K562 (cell line): ENCODE measurements around the gene RCOR1.

ENCODE experiments used
- EZH2 ChIP-seq: IDR thresholded peaks from 2 replicates; pipeline ENCODE4 v1.6.1; 2012; ENCODE audit warnings: low read depth, mild to moderate bottlenecking, inconsistent platforms, low read length, borderline replicate concordance
- KAT8 ChIP-seq: fragments of 450-650 bp; IDR thresholded peaks from 2 replicates; pipeline ENCODE4 v1.6.1; 2016; ENCODE audit warnings: low read depth, mild to moderate bottlenecking
- MECOM ChIP-seq: fragments of 250-450 bp; sonication (Bioruptor Pico); IDR thresholded peaks from 2 replicates; pipeline ENCODE4 v1.8.0; 2022; ENCODE audit warnings: inconsistent platforms
- TBL1XR1 ChIP-seq, 2 experiments: IDR thresholded peaks; 2 replicates each; pipeline ENCODE4 v1.6.1; 2012; ENCODE audit warnings: improper control_type of control experiment in 2 of 2, low read length in 2 of 2, mild to moderate bottlenecking in 1 of 2
- TF ChIP-seq, protein P1 (sequence below): sonication (generic); formaldehyde crosslinking; IDR thresholded peaks from 2 replicates; pipeline ENCODE4 v1.8.0; 2022; ENCODE audit warnings: mild to moderate bottlenecking, missing genetic modification reagents
- TF ChIP-seq, protein P2 (sequence below), 3 experiments: IDR thresholded peaks in 2 of 3; conservative IDR thresholded peaks in 1 of 3; 2 replicates each; pipeline ENCODE4 v1.5.1; 2011 to 2012; ENCODE audit warnings: low read length in 3 of 3, mild to moderate bottlenecking in 3 of 3, control low read depth in 2 of 3, improper control_type of control experiment in 1 of 3, inconsistent platforms in 1 of 3, low read depth in 1 of 3, mixed read lengths in 1 of 3, moderate library complexity in 1 of 3; ENCODE audit not compliant: insufficient read depth in 2 of 3

GRCh38 chr14:102751088-102751487, 158.6 kb downstream of the RCOR1 start:
- TF ChIP-seq MECOM (CRISPR knock-in tag) (no peak), TBL1XR1 (IDR thresholded peaks at IDR 0.05; ENCODE audit: low read length in 2 of 2) (no peak), EZH2 (no peak), KAT8 (no peak)
- TF ChIP-seq, protein P1, sequence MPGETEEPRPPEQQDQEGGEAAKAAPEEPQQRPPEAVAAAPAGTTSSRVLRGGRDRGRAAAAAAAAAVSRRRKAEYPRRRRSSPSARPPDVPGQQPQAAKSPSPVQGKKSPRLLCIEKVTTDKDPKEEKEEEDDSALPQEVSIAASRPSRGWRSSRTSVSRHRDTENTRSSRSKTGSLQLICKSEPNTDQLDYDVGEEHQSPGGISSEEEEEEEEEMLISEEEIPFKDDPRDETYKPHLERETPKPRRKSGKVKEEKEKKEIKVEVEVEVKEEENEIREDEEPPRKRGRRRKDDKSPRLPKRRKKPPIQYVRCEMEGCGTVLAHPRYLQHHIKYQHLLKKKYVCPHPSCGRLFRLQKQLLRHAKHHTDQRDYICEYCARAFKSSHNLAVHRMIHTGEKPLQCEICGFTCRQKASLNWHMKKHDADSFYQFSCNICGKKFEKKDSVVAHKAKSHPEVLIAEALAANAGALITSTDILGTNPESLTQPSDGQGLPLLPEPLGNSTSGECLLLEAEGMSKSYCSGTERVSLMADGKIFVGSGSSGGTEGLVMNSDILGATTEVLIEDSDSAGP: no peak
- TF ChIP-seq, protein P2, sequence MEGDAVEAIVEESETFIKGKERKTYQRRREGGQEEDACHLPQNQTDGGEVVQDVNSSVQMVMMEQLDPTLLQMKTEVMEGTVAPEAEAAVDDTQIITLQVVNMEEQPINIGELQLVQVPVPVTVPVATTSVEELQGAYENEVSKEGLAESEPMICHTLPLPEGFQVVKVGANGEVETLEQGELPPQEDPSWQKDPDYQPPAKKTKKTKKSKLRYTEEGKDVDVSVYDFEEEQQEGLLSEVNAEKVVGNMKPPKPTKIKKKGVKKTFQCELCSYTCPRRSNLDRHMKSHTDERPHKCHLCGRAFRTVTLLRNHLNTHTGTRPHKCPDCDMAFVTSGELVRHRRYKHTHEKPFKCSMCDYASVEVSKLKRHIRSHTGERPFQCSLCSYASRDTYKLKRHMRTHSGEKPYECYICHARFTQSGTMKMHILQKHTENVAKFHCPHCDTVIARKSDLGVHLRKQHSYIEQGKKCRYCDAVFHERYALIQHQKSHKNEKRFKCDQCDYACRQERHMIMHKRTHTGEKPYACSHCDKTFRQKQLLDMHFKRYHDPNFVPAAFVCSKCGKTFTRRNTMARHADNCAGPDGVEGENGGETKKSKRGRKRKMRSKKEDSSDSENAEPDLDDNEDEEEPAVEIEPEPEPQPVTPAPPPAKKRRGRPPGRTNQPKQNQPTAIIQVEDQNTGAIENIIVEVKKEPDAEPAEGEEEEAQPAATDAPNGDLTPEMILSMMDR (IDR thresholded peaks at IDR 0.05 in 2 of 3, conservative IDR thresholded peaks at IDR 0.05 in 1 of 3; ENCODE audit: insufficient read depth in 2 of 3, low read depth in 1 of 3, low read length in 3 of 3): no peak
